ENCODE measurements around the gene PPP2R5C.

The PPP2R5C gene

GRCh38 chr14:101755591-101756324 lies 5.8 kb upstream of the PPP2R5C start:
- no peak for DNase-seq

- no peak for DNase-seq
These were observed 4.3 kb upstream of the PPP2R5C start for GRCh38 chr14:101757064-101757838.

- no peak for DNase-seq
These were observed 3.7 kb upstream of the PPP2R5C start for GRCh38 chr14:101757839-101758211.

- DNase-seq, result no peak
These were observed 2.5 kb upstream of the PPP2R5C start for GRCh38 chr14:101758913-101759593.

GRCh38 chr14:101760138-101761011 lies 1.1 kb upstream of the PPP2R5C start:
- DNase-seq, result peak; percentile 80 to 99 (median 96)

GRCh38 chr14:101761881-101762529 lies 496 bp downstream of the PPP2R5C start:
- DNase-seq, result peak in 2 of 14 donors; percentile 35 to 62

GRCh38 chr14:101762530-101763101 lies 1.1 kb downstream of the PPP2R5C start:
- DNase-seq, result no peak

GRCh38 chr14:101763941-101764709 lies 2.6 kb downstream of the PPP2R5C start:
- DNase-seq, result no peak

GRCh38 chr14:101767618-101768362 lies 6.3 kb downstream of the PPP2R5C start:
- no peak for DNase-seq

- no peak for DNase-seq
These were observed 8.7 kb downstream of the PPP2R5C start for GRCh38 chr14:101770183-101770582.

- DNase-seq, result no peak
These were observed 11.3 kb downstream of the PPP2R5C start for GRCh38 chr14:101772770-101773169.

- no peak for DNase-seq
These were observed 11.9 kb downstream of the PPP2R5C start for GRCh38 chr14:101773378-101773777.

GRCh38 chr14:101774006-101774795 lies 12.7 kb downstream of the PPP2R5C start:
- DNase-seq, result peak in 6 of 14 donors; percentile 36 to 67 (median 48)

- no peak for DNase-seq
These were observed 13.3 kb downstream of the PPP2R5C start for GRCh38 chr14:101774814-101775213.

- DNase-seq, result no peak
These were observed 14.3 kb downstream of the PPP2R5C start for GRCh38 chr14:101775826-101776225.

GRCh38 chr14:101776344-101776743 lies 14.8 kb downstream of the PPP2R5C start:
- DNase-seq, result no peak

GRCh38 chr14:101780390-101780789 lies 18.9 kb downstream of the PPP2R5C start:
- no peak for DNase-seq

- peak in 1 of 14 donors; percentile 13 for DNase-seq
These were observed 19.4 kb downstream of the PPP2R5C start for GRCh38 chr14:101780887-101781239.
